Peyer's patch (tissue), 4 donors: ENCODE results near the gene VAV2. TPM values are rescaled to one million over a fixed set of nuclear protein-coding genes. Genes with fewer than 3 reads are reported as not detected.

Experiments used
- DNase-seq, 3 donors: peaks; one replicate each; pipeline ENCODE4 v3.0.0-alpha.2; 2017 to 2019
- H3K27ac ChIP-seq, 4 donors: fragments of 200-600 bp; sonication (generic); one replicate each; pipeline ENCODE4 v1.5.1; 2016 to 2019
- H3K27me3 ChIP-seq, 2 donors: fragments of 200-600 bp; sonication (generic); one replicate each; pipeline ENCODE4 v1.5.1; 2019
- H3K36me3 ChIP-seq, 3 donors: fragments of 200-600 bp; sonication (generic); one replicate each; pipeline ENCODE4 v1.5.1; 2016 to 2019
- H3K4me1 ChIP-seq, 4 donors: fragments of 200-600 bp; sonication (generic); one replicate each; pipeline ENCODE4 v1.5.1; 2016 to 2019
- H3K4me3 ChIP-seq, 4 donors: fragments of 200-600 bp; sonication (generic); 1 replicate in 3 of 4; 2 replicates in 1 of 4; pipeline ENCODE4 v1.5.1; 2016 to 2019; ENCODE audit warnings: mild to moderate bottlenecking in 1 of 4
- H3K9me3 ChIP-seq, 4 donors: fragments of 200-600 bp; sonication (generic); one replicate each; pipeline ENCODE4 v1.5.1; 2016 to 2019; ENCODE audit warnings: mild to moderate bottlenecking in 1 of 4
- CTCF ChIP-seq, 6 experiments: fragments of 450-650 bp in 4 of 6; fragments of 200-600 bp in 2 of 6; sonication (generic) in 1 of 6; IDR thresholded peaks; one replicate each; pipeline ENCODE4 v1.5.1; 2017 to 2019; ENCODE audit warnings: antibody characterized with exemption in 6 of 6, mild to moderate bottlenecking in 3 of 6, moderate library complexity in 1 of 6
- POLR2A ChIP-seq, 2 donors: fragments of 450-650 bp; IDR thresholded peaks; one replicate each; pipeline ENCODE4 v1.5.1; 2017; ENCODE audit warnings: antibody characterized with exemption in 2 of 2, mild to moderate bottlenecking in 2 of 2, moderate library complexity in 2 of 2
- total RNA-seq, 4 donors: library from RNA; depleted of rRNA; stranded (reverse); fragments of >200 nt; gene quantifications; one replicate each; pipeline ENCODE4 v1.1.0, GENCODE V29; 2016

Gene VAV2
- total RNA-seq, 4 donors from 2014 or later = 47.9 to 61.8 (median 58.9) TPM

- Histone ChIP-seq H3K4me3 (no peak overlapping the region), H3K36me3 (peaks cover 0 to 12% (median 0%) of the 10 kb centered on the region in 3 donors), H3K27ac (no peak overlapping the region), H3K27me3 (no peaks in the 10 kb centered on the region), H3K9me3 (no peaks in the 10 kb centered on the region), H3K4me1 (no peaks in the 10 kb centered on the region)
- DNase-seq = no peak
- no peak for TF ChIP-seq POLR2A (IDR thresholded peaks at IDR 0.05)
- no peak for TF ChIP-seq CTCF (IDR thresholded peaks at IDR 0.05)
Observed at GRCh38 chr9:133815781-133816180, 176.3 kb downstream of the VAV2 start.

GRCh38 chr9:133814586-133815208 lies 177.4 kb downstream of the VAV2 start:
- Histone ChIP-seq H3K4me3 (no peak overlapping the region), H3K36me3 (peaks cover 0 to 22% (median 0%) of the 10 kb centered on the region in 3 donors), H3K9me3 (no peaks in the 10 kb centered on the region), H3K4me1 (no peaks in the 10 kb centered on the region), H3K27me3 (no peaks in the 10 kb centered on the region), H3K27ac (no peak overlapping the region)
- TF ChIP-seq CTCF (IDR thresholded peaks at IDR 0.05) = no peak
- TF ChIP-seq POLR2A (IDR thresholded peaks at IDR 0.05) = no peak
- no peak for DNase-seq

GRCh38 chr9:133813749-133814585 lies 178.2 kb downstream of the VAV2 start:
- DNase-seq = no peak
- no peaks in the 10 kb centered on the region for H3K27me3 ChIP-seq
- no peak for TF ChIP-seq CTCF (IDR thresholded peaks at IDR 0.05)
- TF ChIP-seq POLR2A (IDR thresholded peaks at IDR 0.05) = no peak
- no peaks in the 10 kb centered on the region for H3K4me1 ChIP-seq
- H3K4me3 ChIP-seq = no peak overlapping the region
- no peak overlapping the region for H3K27ac ChIP-seq
- peaks cover 0 to 24% (median 0%) of the 10 kb centered on the region in 3 donors for H3K36me3 ChIP-seq
- H3K9me3 ChIP-seq = no peaks in the 10 kb centered on the region

GRCh38 chr9:133812941-133813748 lies 179.0 kb downstream of the VAV2 start:
- no peaks in the 10 kb centered on the region for H3K4me1 ChIP-seq
- DNase-seq = no peak
- H3K4me3 ChIP-seq = no peak overlapping the region
- H3K27me3 ChIP-seq = no peaks in the 10 kb centered on the region
- TF ChIP-seq CTCF (IDR thresholded peaks at IDR 0.05) (no peak), POLR2A (IDR thresholded peaks at IDR 0.05) (no peak)
- no peaks in the 10 kb centered on the region for H3K9me3 ChIP-seq
- peaks cover 0 to 30% (median 0%) of the 10 kb centered on the region in 3 donors for H3K36me3 ChIP-seq
- no peak overlapping the region for H3K27ac ChIP-seq

- Histone ChIP-seq H3K27me3 (no peaks in the 10 kb centered on the region), H3K36me3 (peaks cover 0 to 35% (median 0%) of the 10 kb centered on the region in 3 donors), H3K9me3 (no peaks in the 10 kb centered on the region), H3K4me3 (no peak overlapping the region), H3K27ac (no peak overlapping the region), H3K4me1 (no peaks in the 10 kb centered on the region)
- TF ChIP-seq POLR2A (IDR thresholded peaks at IDR 0.05) (no peak), CTCF (IDR thresholded peaks at IDR 0.05) (no peak)
- no peak for DNase-seq
Observed at GRCh38 chr9:133812077-133812868, 179.9 kb downstream of the VAV2 start.
